CD4-positive, alpha-beta T cell (primary cell): ENCODE data around the gene COA8. TPM values are rescaled to one million over a fixed set of nuclear protein-coding genes. Genes with fewer than 3 reads are reported as not detected.

Experiments used
- ATAC-seq: fragments of 200-7000 bp; cut with Tn5 transposase; one replicate; pipeline ENCODE4 v1.10.0; 2022; ENCODE audit warnings: mild to moderate bottlenecking; ENCODE audit not compliant: poor library complexity
- CTCF ChIA-PET: fragments of 350-600 bp; sonication (Branson Sonifier 250); formaldehyde crosslinking; loops from one replicate; lab custom pipeline; 2021; ENCODE audit warnings: antibody characterized with exemption, inconsistent platforms; lab: Charles Lee
- POLR2A ChIA-PET: fragments of 350-600 bp; sonication (Branson Sonifier 250); formaldehyde crosslinking; loops from one replicate; lab custom pipeline; 2021; ENCODE audit warnings: antibody characterized with exemption, inconsistent platforms; lab: Charles Lee
- DNase-seq, 14 experiments: peaks; one replicate each; pipeline ENCODE4 v3.0.0-alpha.2; 2013 to 2020; ENCODE audit warnings: mixed read lengths in 2 of 14
- H3K27ac ChIP-seq, 2 donors: one replicate each; pipeline versions ENCODE4 v1.5.1 to v1.7.0; 2013; ENCODE audit warnings: low read length in 2 of 2, low read depth in 1 of 2, mild to moderate bottlenecking in 1 of 2
- H3K27me3 ChIP-seq, 2 experiments: 1 replicate in 1 of 2; 2 replicates in 1 of 2; pipeline versions ENCODE4 v1.6.1 to v1.7.0; 2013; ENCODE audit warnings: low read length in 2 of 2, control low read depth in 1 of 2, mild to moderate bottlenecking in 1 of 2, moderate library complexity in 1 of 2; ENCODE audit not compliant: insufficient read depth in 2 of 2, control insufficient read depth in 1 of 2
- H3K36me3 ChIP-seq: one replicate; pipeline ENCODE4 v1.6.1; 2013; ENCODE audit warnings: low read length, control low read depth; ENCODE audit not compliant: insufficient read depth
- H3K4me1 ChIP-seq: one replicate; pipeline ENCODE4 v1.6.1; 2013; ENCODE audit warnings: low read length, control low read depth; ENCODE audit not compliant: insufficient read depth
- H3K4me3 ChIP-seq: one replicate; pipeline ENCODE4 v1.5.1; 2013; ENCODE audit warnings: mild to moderate bottlenecking, low read length, moderate library complexity
- H3K9me3 ChIP-seq, 2 experiments: 1 replicate in 1 of 2; 2 replicates in 1 of 2; pipeline versions ENCODE4 v1.6.1 to v1.7.0; 2013; ENCODE audit warnings: low read length in 2 of 2, mild to moderate bottlenecking in 2 of 2, control low read depth in 1 of 2, moderate library complexity in 1 of 2; ENCODE audit not compliant: control insufficient read depth in 1 of 2, insufficient read depth in 1 of 2
- H3K27ac Mint-ChIP-seq: one replicate; pipeline ENCODE4 v1.8.0; 2020; ENCODE audit warnings: mixed read lengths
- H3K27me3 Mint-ChIP-seq: one replicate; pipeline ENCODE4 v1.8.0; 2021; ENCODE audit warnings: mixed read lengths
- H3K36me3 Mint-ChIP-seq: one replicate; pipeline ENCODE4 v1.8.0; 2021; ENCODE audit warnings: low read depth, mixed read lengths
- H3K4me1 Mint-ChIP-seq: one replicate; pipeline ENCODE4 v1.8.0; 2021; ENCODE audit warnings: low read depth, mixed read lengths
- H3K4me3 Mint-ChIP-seq: one replicate; pipeline ENCODE4 v1.8.0; 2020; ENCODE audit warnings: mild to moderate bottlenecking, mixed read lengths
- H3K9me3 Mint-ChIP-seq: one replicate; pipeline ENCODE4 v1.8.0; 2020; ENCODE audit warnings: mixed read lengths
- intact Hi-C, 2 experiments: fragments of 100-400 bp; cut with DNase I in 1 of 2; cut with micrococcal nuclease in 1 of 2; formaldehyde crosslinking; loops; one replicate each; pipeline versions ENCODE4 v1.15.1 to v1.9.0; 2023 to 2025; cut with DNase I, micrococcal nuclease
- total RNA-seq, 174 experiments: library from RNA in 2 of 174; stranded (reverse) in 2 of 174; gene quantifications; one replicate each; pipeline ENCODE4 v1.2.3 and lab custom pipeline; 2021 to 2026
- TF ChIP-seq, protein P1 (sequence below): fragments of 200-600 bp; IDR thresholded peaks from one replicate; pipeline ENCODE4 v1.8.0; 2022; ENCODE audit warnings: antibody characterized with exemption, mild to moderate bottlenecking

The COA8 gene
- total RNA-seq, 2 experiments from 2014 or later, result 9.1 to 10.7 TPM

DNA sequence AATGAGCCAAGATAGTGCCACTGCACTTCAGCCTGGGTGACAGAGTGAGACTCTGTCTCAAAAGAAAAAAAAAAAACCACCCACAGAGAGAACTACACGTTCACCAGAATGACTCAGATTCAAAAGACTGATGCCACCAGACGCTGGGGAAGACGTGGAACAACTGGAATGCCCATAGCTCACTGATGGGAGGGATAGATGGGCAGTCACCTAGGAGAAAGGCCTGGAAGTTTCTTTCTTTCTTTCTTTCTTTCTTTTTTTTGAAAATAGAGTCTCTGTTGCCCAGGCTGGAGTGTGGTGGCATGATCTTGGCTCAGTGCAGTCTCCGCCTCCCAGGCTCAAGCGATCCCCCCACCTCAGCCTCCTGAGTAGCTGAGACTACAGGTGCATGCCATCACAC lies 56.3 kb downstream of the COA8 start:
- Histone ChIP-seq H3K9me3 (no peaks in the 10 kb centered on the region), H3K27ac (no peak overlapping the region), H3K36me3 (no peaks in the 10 kb centered on the region), H3K27me3 (no peaks in the 10 kb centered on the region), H3K4me1 (peaks cover 5% of the 10 kb centered on the region), H3K4me3 (no peak overlapping the region)
- H3K4me1 Mint-ChIP-seq, result no peaks in the 10 kb centered on the region
- ATAC-seq, result no peak
- ChIA-PET CTCF (no interaction called here), POLR2A (no interaction called here)
- intact Hi-C loops, result no loop called here
- DNase-seq, result no peak
- no peak overlapping the region for H3K27ac Mint-ChIP-seq
- TF ChIP-seq, protein P1, sequence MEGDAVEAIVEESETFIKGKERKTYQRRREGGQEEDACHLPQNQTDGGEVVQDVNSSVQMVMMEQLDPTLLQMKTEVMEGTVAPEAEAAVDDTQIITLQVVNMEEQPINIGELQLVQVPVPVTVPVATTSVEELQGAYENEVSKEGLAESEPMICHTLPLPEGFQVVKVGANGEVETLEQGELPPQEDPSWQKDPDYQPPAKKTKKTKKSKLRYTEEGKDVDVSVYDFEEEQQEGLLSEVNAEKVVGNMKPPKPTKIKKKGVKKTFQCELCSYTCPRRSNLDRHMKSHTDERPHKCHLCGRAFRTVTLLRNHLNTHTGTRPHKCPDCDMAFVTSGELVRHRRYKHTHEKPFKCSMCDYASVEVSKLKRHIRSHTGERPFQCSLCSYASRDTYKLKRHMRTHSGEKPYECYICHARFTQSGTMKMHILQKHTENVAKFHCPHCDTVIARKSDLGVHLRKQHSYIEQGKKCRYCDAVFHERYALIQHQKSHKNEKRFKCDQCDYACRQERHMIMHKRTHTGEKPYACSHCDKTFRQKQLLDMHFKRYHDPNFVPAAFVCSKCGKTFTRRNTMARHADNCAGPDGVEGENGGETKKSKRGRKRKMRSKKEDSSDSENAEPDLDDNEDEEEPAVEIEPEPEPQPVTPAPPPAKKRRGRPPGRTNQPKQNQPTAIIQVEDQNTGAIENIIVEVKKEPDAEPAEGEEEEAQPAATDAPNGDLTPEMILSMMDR, result no peak
- H3K4me3 Mint-ChIP-seq, result no peak overlapping the region
- H3K36me3 Mint-ChIP-seq, result no peaks in the 10 kb centered on the region
- no peaks in the 10 kb centered on the region for H3K9me3 Mint-ChIP-seq
- peaks cover 4% of the 10 kb centered on the region for H3K27me3 Mint-ChIP-seq

DNA sequence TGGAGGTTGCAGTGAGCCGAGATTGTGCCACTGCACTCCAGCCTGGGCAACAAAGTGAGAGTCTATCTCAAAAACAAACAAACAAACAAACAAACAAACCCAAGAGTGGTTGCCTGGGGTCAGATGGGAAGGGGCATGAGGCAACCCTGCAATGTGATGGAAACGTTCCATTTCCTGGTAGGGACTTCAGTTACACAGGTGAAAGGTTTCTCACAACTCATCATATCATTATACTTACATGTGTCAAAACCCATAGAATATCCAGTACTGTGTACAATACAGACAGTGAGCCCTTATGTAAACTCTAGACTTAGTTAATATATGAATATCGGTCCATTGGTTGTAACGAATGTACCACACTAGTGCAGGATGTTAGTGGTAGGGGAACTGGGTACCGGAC lies 59.1 kb downstream of the COA8 start:
- no peak for ATAC-seq
- intact Hi-C loops, result loop anchor here in 1 of 2 experiments (10.0 kb wide), 1 partner anchor 53 kb away; no protein-coding TSS in a partner anchor

DNA sequence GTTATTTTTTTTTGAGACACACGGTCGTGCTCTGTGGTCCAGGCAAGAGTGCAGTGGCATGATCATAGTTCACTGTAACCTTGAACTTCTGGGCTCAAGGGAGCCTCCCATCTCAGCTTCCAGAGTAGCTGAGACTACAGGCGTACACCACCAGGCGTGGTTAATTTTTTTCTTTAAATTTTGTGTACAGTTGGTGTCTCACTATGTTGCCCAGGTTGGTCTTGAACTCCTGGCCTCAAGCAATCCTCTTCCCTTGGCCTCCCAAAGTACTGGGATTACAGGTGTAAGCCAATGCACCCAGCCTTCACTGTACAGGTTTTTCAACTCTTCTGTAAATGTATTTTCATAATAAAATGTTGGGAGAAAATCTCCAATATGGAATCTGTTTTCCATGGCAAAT lies 60.5 kb downstream of the COA8 start:
- intact Hi-C loops, result loop anchor here in 1 of 2 experiments (10.0 kb wide), 1 partner anchor 51 kb away; no protein-coding TSS in a partner anchor
- no peak overlapping the region for H3K4me3 Mint-ChIP-seq

More for the DNA sequence above, 59.1 kb downstream of the COA8 start:
- Mint-ChIP-seq H3K27ac (no peak overlapping the region), H3K4me1 (peaks cover 17% of the 10 kb centered on the region), H3K36me3 (no peaks in the 10 kb centered on the region), H3K9me3 (no peaks in the 10 kb centered on the region), H3K27me3 (peaks cover 4% of the 10 kb centered on the region), H3K4me3 (no peak overlapping the region)
- TF ChIP-seq, protein P1, result no peak
- ChIA-PET POLR2A (no interaction called here), CTCF (no interaction called here)
- no peaks in the 10 kb centered on the region for H3K9me3 ChIP-seq
- DNase-seq, result no peak
- no peaks in the 10 kb centered on the region for H3K27me3 ChIP-seq
- no peak overlapping the region for H3K4me3 ChIP-seq
- H3K4me1 ChIP-seq, result peaks cover 27% of the 10 kb centered on the region
- H3K27ac ChIP-seq, result no peak overlapping the region
- no peaks in the 10 kb centered on the region for H3K36me3 ChIP-seq

More for the DNA sequence above, 60.5 kb downstream of the COA8 start:
- Histone ChIP-seq H3K4me1 (peaks cover 31% of the 10 kb centered on the region), H3K27me3 (no peaks in the 10 kb centered on the region), H3K36me3 (no peaks in the 10 kb centered on the region), H3K4me3 (no peak overlapping the region), H3K27ac (no peak overlapping the region), H3K9me3 (no peaks in the 10 kb centered on the region)
- TF ChIP-seq, protein P1, result no peak
- no peak for ATAC-seq
- Mint-ChIP-seq H3K27me3 (peaks cover 4% of the 10 kb centered on the region), H3K4me1 (peaks cover 21% of the 10 kb centered on the region), H3K36me3 (no peaks in the 10 kb centered on the region), H3K9me3 (no peaks in the 10 kb centered on the region), H3K27ac (no peak overlapping the region)
- ChIA-PET CTCF (no interaction called here), POLR2A (no interaction called here)
- DNase-seq, result no peak
